Skin of body (tissue), 2 donors: ENCODE measurements around the gene CRABP1. TPM values are rescaled to one million over a fixed set of nuclear protein-coding genes. Genes with fewer than 3 reads are reported as not detected.

Experiments used
- small RNA-seq: library from RNA; depleted of rRNA; stranded (forward); fragments of <200 nt; gene quantifications from one replicate; pipeline ENCODE3, GENCODE V24; 2014; ENCODE audit warnings: low replicate concordance
- total RNA-seq: library from RNA; depleted of rRNA; stranded (reverse); fragments of >200 nt; gene quantifications from one replicate; pipeline ENCODE4 v1.2.3, GENCODE V29; 2014

Gene CRABP1
- total RNA-seq, 1 donor from 2014 or later, result 9.0 TPM

Small RNA genes lying within 50 kb of the gene (small RNA-seq; reads per million reads assigned to genes)
- not detected for gene AC090607.5

Other genes starting within 250 kb of the CRABP1 start
- not detected for gene SH2D7, start 247.8 kb upstream of the CRABP1 start, total RNA-seq
- 8.7 TPM for gene CIB2, start 208.9 kb upstream of the CRABP1 start, total RNA-seq
- 40.0 TPM for gene IDH3A, start 191.0 kb upstream of the CRABP1 start, total RNA-seq
- gene ACSBG1, start 105.8 kb upstream of the CRABP1 start, total RNA-seq, result 23.6 TPM
- gene DNAJA4, start 75.8 kb upstream of the CRABP1 start, total RNA-seq, result 26.8 TPM
- 53.2 TPM for gene SKIC8, start 40.7 kb upstream of the CRABP1 start, total RNA-seq
- 45.2 TPM for gene IREB2, start 97.9 kb downstream of the CRABP1 start, total RNA-seq
- 3.1 TPM for gene HYKK, start 167.2 kb downstream of the CRABP1 start, total RNA-seq
- 118 TPM for gene PSMA4, start 200.1 kb downstream of the CRABP1 start, total RNA-seq
- 0.39 TPM for gene CHRNA5, start 225.2 kb downstream of the CRABP1 start, total RNA-seq